ENCODE data around the gene NT5C2.

DNA sequence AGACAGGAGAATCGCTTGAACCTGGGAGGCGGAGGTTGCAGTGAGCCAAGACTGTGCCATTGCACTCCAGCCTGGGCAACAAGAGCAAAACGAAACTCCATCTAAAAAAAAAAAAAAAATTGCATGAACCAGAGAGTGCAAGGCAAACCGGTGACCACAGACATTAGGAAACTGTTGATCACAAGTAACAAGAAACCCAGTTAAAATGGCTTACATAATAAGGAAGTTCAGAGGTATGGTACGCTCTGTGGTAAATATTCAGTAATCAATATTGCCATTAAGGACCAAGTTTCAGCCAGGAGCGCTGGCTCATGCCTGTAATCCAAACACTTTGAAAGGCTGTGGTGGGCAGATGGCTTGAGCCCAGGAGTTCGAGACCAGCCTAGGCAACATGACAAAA, 9.2 kb upstream of the NT5C2 start:
- TF ChIP-seq, protein P1, sequence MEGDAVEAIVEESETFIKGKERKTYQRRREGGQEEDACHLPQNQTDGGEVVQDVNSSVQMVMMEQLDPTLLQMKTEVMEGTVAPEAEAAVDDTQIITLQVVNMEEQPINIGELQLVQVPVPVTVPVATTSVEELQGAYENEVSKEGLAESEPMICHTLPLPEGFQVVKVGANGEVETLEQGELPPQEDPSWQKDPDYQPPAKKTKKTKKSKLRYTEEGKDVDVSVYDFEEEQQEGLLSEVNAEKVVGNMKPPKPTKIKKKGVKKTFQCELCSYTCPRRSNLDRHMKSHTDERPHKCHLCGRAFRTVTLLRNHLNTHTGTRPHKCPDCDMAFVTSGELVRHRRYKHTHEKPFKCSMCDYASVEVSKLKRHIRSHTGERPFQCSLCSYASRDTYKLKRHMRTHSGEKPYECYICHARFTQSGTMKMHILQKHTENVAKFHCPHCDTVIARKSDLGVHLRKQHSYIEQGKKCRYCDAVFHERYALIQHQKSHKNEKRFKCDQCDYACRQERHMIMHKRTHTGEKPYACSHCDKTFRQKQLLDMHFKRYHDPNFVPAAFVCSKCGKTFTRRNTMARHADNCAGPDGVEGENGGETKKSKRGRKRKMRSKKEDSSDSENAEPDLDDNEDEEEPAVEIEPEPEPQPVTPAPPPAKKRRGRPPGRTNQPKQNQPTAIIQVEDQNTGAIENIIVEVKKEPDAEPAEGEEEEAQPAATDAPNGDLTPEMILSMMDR (IDR thresholded peaks at IDR 0.05), result no peak
- TF ChIP-seq, protein P2, sequence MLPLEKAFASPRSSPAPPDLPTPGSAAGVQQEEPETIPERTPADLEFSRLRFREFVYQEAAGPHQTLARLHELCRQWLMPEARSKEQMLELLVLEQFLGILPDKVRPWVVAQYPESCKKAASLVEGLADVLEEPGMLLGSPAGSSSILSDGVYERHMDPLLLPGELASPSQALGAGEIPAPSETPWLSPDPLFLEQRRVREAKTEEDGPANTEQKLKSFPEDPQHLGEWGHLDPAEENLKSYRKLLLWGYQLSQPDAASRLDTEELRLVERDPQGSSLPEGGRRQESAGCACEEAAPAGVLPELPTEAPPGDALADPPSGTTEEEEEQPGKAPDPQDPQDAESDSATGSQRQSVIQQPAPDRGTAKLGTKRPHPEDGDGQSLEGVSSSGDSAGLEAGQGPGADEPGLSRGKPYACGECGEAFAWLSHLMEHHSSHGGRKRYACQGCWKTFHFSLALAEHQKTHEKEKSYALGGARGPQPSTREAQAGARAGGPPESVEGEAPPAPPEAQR (CRISPR knock-in tag; IDR thresholded peaks at IDR 0.05), result no peak
- TF ChIP-seq ESRRA (CRISPR knock-in tag; IDR thresholded peaks at IDR 0.05; ENCODE audit: borderline replicate concordance) (no peak), IRF2 (CRISPR knock-in tag; IDR thresholded peaks at IDR 0.05; ENCODE audit: borderline replicate concordance, low read depth) (no peak)
- TF ChIP-seq, protein P3, sequence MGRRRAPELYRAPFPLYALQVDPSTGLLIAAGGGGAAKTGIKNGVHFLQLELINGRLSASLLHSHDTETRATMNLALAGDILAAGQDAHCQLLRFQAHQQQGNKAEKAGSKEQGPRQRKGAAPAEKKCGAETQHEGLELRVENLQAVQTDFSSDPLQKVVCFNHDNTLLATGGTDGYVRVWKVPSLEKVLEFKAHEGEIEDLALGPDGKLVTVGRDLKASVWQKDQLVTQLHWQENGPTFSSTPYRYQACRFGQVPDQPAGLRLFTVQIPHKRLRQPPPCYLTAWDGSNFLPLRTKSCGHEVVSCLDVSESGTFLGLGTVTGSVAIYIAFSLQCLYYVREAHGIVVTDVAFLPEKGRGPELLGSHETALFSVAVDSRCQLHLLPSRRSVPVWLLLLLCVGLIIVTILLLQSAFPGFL (CRISPR knock-in tag; IDR thresholded peaks at IDR 0.05; ENCODE audit: borderline replicate concordance), result no peak
